ENCODE measurements around the gene SELPLG. TPM values are rescaled to one million over a fixed set of nuclear protein-coding genes. Genes with fewer than 3 reads are reported as not detected.
"Not testable (repeated sequence)": the region's sequence is repeated elsewhere in the genome, so short reads cannot be mapped to it uniquely, and the experiment has no call there.

SELPLG gene
- total RNA-seq, 1 donor from 2014 or later, result 31.9 TPM

- intact Hi-C loops (cut with DNase I), result no loop called here
- Histone ChIP-seq H3K4me3 (no peak overlapping the region), H3K36me3 (no peaks in the 10 kb centered on the region), H3K27me3 (no peaks in the 10 kb centered on the region), H3K4me1 (peaks cover 65% of the 10 kb centered on the region), H3K9me3 (no peaks in the 10 kb centered on the region), H3K27ac (peak overlapping the region; percentile 80)
- no peak for TF ChIP-seq CTCF (IDR thresholded peaks at IDR 0.05)
- ATAC-seq, result peak; percentile 7
- no peak for DNase-seq
These were observed 1.7 kb upstream of the SELPLG start for GRCh38 chr12:108635201-108635996.

DNA sequence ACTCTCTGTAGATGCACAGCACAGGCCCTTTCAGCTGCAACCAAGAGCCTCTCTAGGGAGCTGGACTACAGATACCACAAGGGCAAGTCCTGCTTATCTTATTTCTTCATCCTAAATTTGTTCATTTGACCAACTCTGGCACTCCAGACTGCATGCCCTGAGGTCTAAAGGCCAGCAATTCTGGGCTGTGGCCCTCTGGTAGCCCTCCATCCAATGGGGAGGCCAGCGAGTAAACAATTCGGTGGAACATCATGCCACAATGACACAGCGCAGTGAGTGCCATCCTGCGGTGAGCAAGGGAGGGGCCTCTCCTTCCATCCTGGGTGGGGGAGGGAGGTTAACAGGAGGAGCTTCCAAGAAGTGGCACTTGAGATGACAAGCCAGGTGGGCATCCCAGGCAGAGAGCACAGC, 652 bp upstream of the SELPLG start:
- intact Hi-C loops (cut with DNase I), result no loop called here
- peak overlapping the region; percentile 5 for H3K4me3 ChIP-seq
- no peaks in the 10 kb centered on the region for H3K36me3 ChIP-seq
- peak overlapping the region; percentile 80 for H3K27ac ChIP-seq
- peaks cover 74% of the 10 kb centered on the region for H3K4me1 ChIP-seq
- TF ChIP-seq CTCF (IDR thresholded peaks at IDR 0.05), result no peak
- peak; percentile 44 for ATAC-seq
- no peaks in the 10 kb centered on the region for H3K9me3 ChIP-seq
- no peak for DNase-seq
- no peaks in the 10 kb centered on the region for H3K27me3 ChIP-seq

GRCh38 chr12:108633081-108633533, 587 bp downstream of the SELPLG start:
- Histone ChIP-seq H3K4me3 (peak overlapping the region; percentile 48), H3K4me1 (peaks cover 75% of the 10 kb centered on the region), H3K27ac (peak overlapping the region; percentile 80), H3K27me3 (no peaks in the 10 kb centered on the region), H3K9me3 (no peaks in the 10 kb centered on the region), H3K36me3 (no peaks in the 10 kb centered on the region)
- intact Hi-C loops (cut with DNase I), result no loop called here
- TF ChIP-seq CTCF (IDR thresholded peaks at IDR 0.05), result no peak
- ATAC-seq (no peak), DNase-seq (no peak)

- ATAC-seq; intact Hi-C loops (cut with DNase I); DNase-seq; H3K27ac ChIP-seq; H3K36me3 ChIP-seq; H3K9me3 ChIP-seq; H3K27me3 ChIP-seq: not testable (repeated sequence)
- Histone ChIP-seq H3K4me1 (peaks cover 72% of the 10 kb centered on the region), H3K4me3 (peak overlapping the region; percentile 48)
These were observed 2.4 kb downstream of the SELPLG start for GRCh38 chr12:108631261-108631660.

- no peak for TF ChIP-seq CTCF (IDR thresholded peaks at IDR 0.05)
- intact Hi-C loops (cut with DNase I), result no loop called here
- peak overlapping the region; percentile 31 for H3K4me3 ChIP-seq
- peaks cover 66% of the 10 kb centered on the region for H3K4me1 ChIP-seq
- no peaks in the 10 kb centered on the region for H3K27me3 ChIP-seq
- H3K27ac ChIP-seq, result peak overlapping the region; percentile 75
- no peak for ATAC-seq
- H3K9me3 ChIP-seq, result no peaks in the 10 kb centered on the region
- H3K36me3 ChIP-seq, result no peaks in the 10 kb centered on the region
- DNase-seq, result no peak
These were observed 3.0 kb downstream of the SELPLG start for GRCh38 chr12:108630481-108631207.

All from upper lobe of right lung (tissue), 1 donor.